ENCODE data around the gene NELFB. TPM values are rescaled to one million over a fixed set of nuclear protein-coding genes. Genes with fewer than 3 reads are reported as not detected.

The NELFB gene
- total RNA-seq, 2 experiments from 2014 or later, result 70.8 to 75.3 TPM

GRCh38 chr9:137219757-137220316 is 35.3 kb upstream of the NELFB start:
- CTCF ChIA-PET, result interaction anchor here (0.6 to 1.1 kb wide), 4 partner anchors 15 to 65 kb away, joined by 3 to 5 read pairs (median 3); partner anchors contain the start of genes NDOR1 and TMEM203
- Mint-ChIP-seq H3K36me3 (no peaks in the 10 kb centered on the region), H3K4me3 (no peak overlapping the region), H3K4me1 (peaks cover 11% of the 10 kb centered on the region), H3K27ac (no peak overlapping the region), H3K27me3 (no peaks in the 10 kb centered on the region), H3K9me3 (ENCODE audit: low read depth) (no peaks in the 10 kb centered on the region)
- no peak for ATAC-seq
- DNase-seq, result no peak

GRCh38 chr9:137220317-137221094 is 34.6 kb upstream of the NELFB start:
- Mint-ChIP-seq H3K36me3 (no peaks in the 10 kb centered on the region), H3K27ac (no peak overlapping the region), H3K27me3 (no peaks in the 10 kb centered on the region), H3K9me3 (ENCODE audit: low read depth) (no peaks in the 10 kb centered on the region), H3K4me3 (no peak overlapping the region), H3K4me1 (peaks cover 15% of the 10 kb centered on the region)
- ATAC-seq (no peak), DNase-seq (no peak)
- CTCF ChIA-PET, result interaction anchor here (0.6 to 1.1 kb wide), 5 partner anchors 15 to 65 kb away, joined by 3 to 5 read pairs (median 3); partner anchors contain the start of genes NDOR1 and TMEM203

DNA sequence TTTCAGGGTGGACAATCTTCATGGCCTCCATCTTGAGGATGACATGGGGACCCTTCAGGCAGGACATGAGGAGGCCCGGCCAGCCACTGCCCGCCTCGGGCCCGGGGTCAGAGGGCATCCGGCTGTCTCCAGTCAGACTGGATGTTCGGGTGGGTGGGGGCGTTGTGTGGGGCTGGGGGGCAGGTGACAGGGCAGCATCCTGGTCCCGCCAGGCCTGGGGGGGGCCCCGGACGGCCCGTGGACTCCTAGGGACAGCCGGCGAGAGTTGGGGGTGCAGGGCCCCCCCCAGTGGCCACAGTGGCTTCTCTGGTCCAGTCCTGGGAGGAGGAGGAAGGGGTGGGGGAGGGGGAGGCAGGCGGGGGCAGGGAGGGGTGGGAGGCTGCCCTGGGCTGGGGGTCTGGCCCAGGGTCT is 34.0 kb upstream of the NELFB start:
- Mint-ChIP-seq H3K27ac (no peak overlapping the region), H3K4me1 (peaks cover 16% of the 10 kb centered on the region), H3K27me3 (no peaks in the 10 kb centered on the region), H3K36me3 (no peaks in the 10 kb centered on the region), H3K4me3 (no peak overlapping the region), H3K9me3 (ENCODE audit: low read depth) (no peaks in the 10 kb centered on the region)
- no peak for DNase-seq
- no peak for ATAC-seq
- CTCF ChIA-PET, result interaction anchor here (1.0 to 1.1 kb wide), 2 partner anchors 16 to 32 kb away, joined by 3 to 5 read pairs; no protein-coding TSS in a partner anchor

DNA sequence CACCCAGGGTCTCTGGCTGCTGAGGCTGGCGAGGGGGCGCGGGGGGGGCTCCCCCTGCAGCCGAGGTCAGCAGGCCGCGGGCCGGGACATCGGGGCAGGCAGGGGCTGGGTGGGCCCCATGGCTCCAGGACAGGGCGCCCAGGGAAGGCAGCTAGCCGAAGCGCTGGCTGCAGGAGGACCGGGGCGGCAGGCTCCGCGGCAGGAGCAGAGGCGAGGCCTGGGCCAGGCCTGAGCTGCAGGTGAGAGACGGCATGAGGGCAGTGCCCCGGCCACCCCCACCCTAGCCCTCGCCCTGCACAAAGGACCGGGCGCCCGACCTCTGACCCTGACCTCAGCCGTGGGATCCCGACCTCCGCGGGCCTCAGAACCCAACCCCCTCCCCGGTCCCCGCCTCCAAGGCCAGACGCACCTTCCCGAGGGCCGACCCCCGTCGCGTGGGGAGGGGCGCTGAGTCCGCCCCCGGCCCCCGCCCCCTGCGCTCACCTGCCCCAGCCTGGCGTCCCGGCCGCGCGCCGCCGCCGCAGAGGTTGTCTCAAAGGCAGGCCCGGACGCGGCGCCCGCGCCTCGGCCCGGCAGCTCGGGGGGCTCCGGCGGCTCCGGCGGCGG is 33.5 kb upstream of the NELFB start:
- Mint-ChIP-seq H3K36me3 (no peaks in the 10 kb centered on the region), H3K9me3 (ENCODE audit: low read depth) (no peaks in the 10 kb centered on the region), H3K27ac (no peak overlapping the region), H3K4me3 (no peak overlapping the region), H3K4me1 (peaks cover 16% of the 10 kb centered on the region), H3K27me3 (no peaks in the 10 kb centered on the region)
- ATAC-seq (no peak), DNase-seq (no peak)
- CTCF ChIA-PET, result interaction anchor here (0.7 to 6.8 kb wide), 5 partner anchors 12 to 154 kb away, joined by 3 to 110 read pairs (median 4); partner anchors contain the start of gene TUBB4B

DNA sequence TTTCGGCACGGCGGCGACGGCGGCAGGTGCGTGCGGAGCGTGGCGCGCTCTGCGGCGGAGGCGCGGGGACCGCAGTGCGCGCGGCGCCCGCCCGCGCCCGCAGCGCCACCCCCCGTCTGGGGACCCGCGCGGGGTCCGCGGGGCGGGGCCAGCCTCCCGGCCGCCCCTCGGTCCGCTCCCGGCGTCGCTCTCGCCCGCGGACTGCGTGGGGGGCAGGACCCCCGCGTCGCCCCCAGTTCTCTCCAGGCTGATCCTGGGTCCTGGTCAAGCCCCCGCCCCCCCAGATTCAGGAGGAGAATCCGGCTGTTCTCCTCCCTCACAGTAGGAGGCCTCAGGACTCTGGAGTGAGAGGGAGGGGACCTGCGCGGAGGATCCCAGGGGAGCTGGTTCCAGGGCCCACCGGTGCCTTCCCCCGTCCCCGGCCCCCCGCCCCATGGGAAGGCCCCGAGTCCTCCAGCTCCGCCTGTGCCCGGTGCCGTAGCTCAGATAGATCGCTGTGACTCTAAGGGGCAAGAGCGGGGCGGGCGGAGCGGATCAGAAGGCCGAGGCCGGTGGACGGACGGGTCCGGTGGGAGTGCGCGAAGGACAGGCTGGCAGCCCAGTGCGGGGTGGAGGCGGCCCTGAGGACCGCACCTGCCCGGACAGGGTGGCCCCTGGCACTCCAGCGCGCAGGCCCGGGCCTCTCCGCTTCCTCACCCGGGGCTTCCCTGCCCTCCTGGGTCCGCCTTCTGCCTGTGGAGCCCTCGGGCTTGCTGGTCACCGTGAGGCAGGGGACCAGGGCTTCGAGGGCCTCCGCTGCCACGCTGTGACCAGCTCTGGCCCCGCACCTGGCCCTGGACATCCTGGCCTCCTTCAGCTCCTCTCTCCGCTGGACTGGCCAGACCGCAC is 32.7 kb upstream of the NELFB start, which contains the start of gene RNF208:
Gene RNF208, minus strand, starts transcription at position 51 of the 888 bp plus-strand sequence. CDS start 1,028 bp downstream, outside the sequence.
- Mint-ChIP-seq H3K36me3 (no peaks in the 10 kb centered on the region), H3K27me3 (no peaks in the 10 kb centered on the region), H3K4me1 (peaks cover 16% of the 10 kb centered on the region), H3K4me3 (peak within 1 kb of the TSS; percentile 72), H3K9me3 (ENCODE audit: low read depth) (no peaks in the 10 kb centered on the region), H3K27ac (peak within 1 kb of the TSS; percentile 72)
- no peak for ATAC-seq
- DNase-seq, result no peak
- CTCF ChIA-PET, result interaction anchor here (0.6 to 6.8 kb wide), 18 partner anchors 8 to 159 kb away, joined by 3 to 110 read pairs (median 4); partner anchors contain the start of genes ANAPC2, SSNA1, TPRN and TUBB4B

GRCh38 chr9:137223078-137223970 is 31.8 kb upstream of the NELFB start:
- CTCF ChIA-PET, result interaction anchor here (0.8 to 6.8 kb wide), 18 partner anchors 9 to 177 kb away, joined by 3 to 110 read pairs (median 4); partner anchors contain the start of genes ANAPC2, NPDC1, NRARP and SSNA1
- Mint-ChIP-seq H3K27me3 (no peaks in the 10 kb centered on the region), H3K9me3 (ENCODE audit: low read depth) (no peaks in the 10 kb centered on the region), H3K27ac (peak overlapping the region; percentile 72), H3K4me1 (peaks cover 18% of the 10 kb centered on the region), H3K36me3 (no peaks in the 10 kb centered on the region), H3K4me3 (peak overlapping the region; percentile 72)
- DNase-seq (peak; percentile 99), ATAC-seq (peak; percentile 91)

DNA sequence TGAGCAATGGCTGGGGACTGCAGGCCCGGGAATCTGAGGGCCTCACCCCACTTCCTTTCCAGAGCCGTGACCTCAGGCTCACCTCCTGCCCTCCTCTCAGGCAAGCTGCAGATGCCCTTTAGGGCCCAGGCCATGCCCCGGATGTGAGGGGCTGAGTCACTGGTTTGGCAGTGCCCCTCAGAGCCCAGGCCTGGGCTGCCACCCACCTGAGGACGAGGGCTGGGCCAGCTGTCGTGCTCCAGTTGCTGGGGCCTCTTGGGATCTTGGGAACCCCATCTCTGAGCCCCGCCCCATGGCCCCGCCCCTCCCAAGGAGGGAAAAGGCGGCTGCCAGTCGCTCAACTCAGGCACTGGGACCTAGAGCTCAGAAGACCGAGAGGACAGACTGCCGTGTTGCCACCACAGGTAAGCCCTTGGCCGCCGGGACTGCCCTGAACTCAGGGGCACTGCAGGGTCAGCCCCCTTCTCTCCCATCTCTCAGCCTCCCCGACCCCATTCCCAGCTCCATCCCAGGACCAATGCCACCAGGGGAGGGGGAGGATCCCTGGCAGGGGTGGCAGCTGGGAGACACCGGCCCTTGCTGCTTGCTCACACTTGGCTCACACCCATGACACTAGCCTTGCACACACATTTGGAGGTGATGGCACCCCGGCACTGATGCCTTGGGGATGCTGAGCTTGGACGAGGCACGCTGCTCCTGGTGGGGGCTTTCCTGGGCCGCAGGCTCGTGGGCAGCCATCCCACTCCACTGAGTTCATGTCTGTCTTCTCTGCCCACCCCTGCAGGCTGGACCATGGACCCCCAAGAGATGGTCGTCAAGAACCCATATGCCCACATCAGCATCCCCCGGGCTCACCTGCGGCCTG is 30.1 kb upstream of the NELFB start, which contains the start of gene CYSRT1:
Gene CYSRT1, plus strand, starts transcription at position 345 of the 865 bp plus-strand sequence. Its CDS starts 448 bp downstream, at position 793.
- H3K27me3 Mint-ChIP-seq, result no peaks in the 10 kb centered on the region
- CTCF ChIA-PET, result interaction anchor here (0.8 to 6.8 kb wide), 11 partner anchors 14 to 178 kb away, joined by 3 to 110 read pairs (median 5); partner anchors contain the start of genes ANAPC2, NELFB, NRARP and SSNA1
- H3K4me3 Mint-ChIP-seq, result peak within 1 kb of the TSS; percentile 72
- peak within 1 kb of the TSS; percentile 72 for H3K27ac Mint-ChIP-seq
- peaks cover 18% of the 10 kb centered on the region for H3K4me1 Mint-ChIP-seq
- no peaks in the 10 kb centered on the region for H3K9me3 Mint-ChIP-seq (ENCODE audit: low read depth)
- DNase-seq (peak; percentile 66), ATAC-seq (no peak)
- no peaks in the 10 kb centered on the region for H3K36me3 Mint-ChIP-seq

DNA sequence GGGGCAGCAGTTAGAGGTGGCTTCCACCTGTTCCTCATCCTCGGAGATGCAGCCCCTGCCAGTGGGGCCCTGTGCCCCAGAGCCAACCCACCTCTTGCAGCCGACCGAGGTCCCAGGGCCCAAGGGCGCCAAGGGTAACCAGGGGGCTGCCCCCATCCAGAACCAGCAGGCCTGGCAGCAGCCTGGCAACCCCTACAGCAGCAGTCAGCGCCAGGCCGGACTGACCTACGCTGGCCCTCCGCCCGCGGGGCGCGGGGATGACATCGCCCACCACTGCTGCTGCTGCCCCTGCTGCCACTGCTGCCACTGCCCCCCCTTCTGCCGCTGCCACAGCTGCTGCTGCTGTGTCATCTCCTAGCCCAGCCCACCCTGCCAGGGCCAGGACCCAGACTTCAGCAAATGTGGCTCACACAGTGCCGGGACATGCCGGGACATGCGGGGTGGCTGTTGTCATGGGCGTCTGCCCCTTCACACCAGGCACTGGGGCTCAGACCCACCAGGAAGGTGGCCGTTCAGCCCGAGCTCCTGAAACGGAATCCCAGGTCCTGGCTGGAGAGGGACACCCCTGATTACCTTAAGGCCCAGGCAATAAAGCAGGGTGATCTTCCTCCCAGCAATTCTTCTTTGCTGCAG is 29.3 kb upstream of the NELFB start:
- DNase-seq (no peak), ATAC-seq (no peak)
- CTCF ChIA-PET, result interaction anchor here (0.8 to 6.8 kb wide), 12 partner anchors 9 to 130 kb away, joined by 3 to 110 read pairs (median 18); partner anchors contain the start of genes ANAPC2, GRIN1, NDOR1 and SSNA1
- no peak overlapping the region for H3K4me3 Mint-ChIP-seq
- no peaks in the 10 kb centered on the region for H3K9me3 Mint-ChIP-seq (ENCODE audit: low read depth)
- H3K4me1 Mint-ChIP-seq, result peaks cover 18% of the 10 kb centered on the region
- H3K27ac Mint-ChIP-seq, result no peak overlapping the region
- no peaks in the 10 kb centered on the region for H3K36me3 Mint-ChIP-seq
- H3K27me3 Mint-ChIP-seq, result no peaks in the 10 kb centered on the region

GRCh38 chr9:137226338-137227053 is 28.6 kb upstream of the NELFB start:
- H3K4me1 Mint-ChIP-seq, result peaks cover 18% of the 10 kb centered on the region
- no peak for ATAC-seq
- no peak overlapping the region for H3K4me3 Mint-ChIP-seq
- H3K36me3 Mint-ChIP-seq, result no peaks in the 10 kb centered on the region
- no peak for DNase-seq
- no peaks in the 10 kb centered on the region for H3K9me3 Mint-ChIP-seq (ENCODE audit: low read depth)
- H3K27ac Mint-ChIP-seq, result no peak overlapping the region
- no peaks in the 10 kb centered on the region for H3K27me3 Mint-ChIP-seq
- CTCF ChIA-PET, result interaction anchor here (0.8 to 6.8 kb wide), 22 partner anchors 8 to 180 kb away, joined by 3 to 110 read pairs (median 10); partner anchors contain the start of genes ANAPC2, GRIN1, MAN1B1 and NDOR1

All from activated CD8-positive, alpha-beta memory T cell treated with anti-CD3 and anti-CD28 coated beads, Interleukin-2, amount 10 ng/mL, durations not matched to agents 7 days and 5 days (primary cell).